GM12892 (cell line): ENCODE data around the gene TNNT2.

Experiments used
- POLR2A ChIP-seq: IDR thresholded peaks from 2 replicates; pipeline ENCODE4 v1.6.1; 2011; ENCODE audit warnings: low read depth, low read length, control low read depth
- POLR2AphosphoS5 ChIP-seq: IDR thresholded peaks from 2 replicates; pipeline ENCODE4 v1.6.1; 2011; ENCODE audit warnings: low read depth, low read length, control low read depth
- TAF1 ChIP-seq: IDR thresholded peaks from 2 replicates; pipeline ENCODE4 v1.6.1; 2011; ENCODE audit warnings: low read depth, mild to moderate bottlenecking, control low read depth, low read length, borderline replicate concordance

DNA sequence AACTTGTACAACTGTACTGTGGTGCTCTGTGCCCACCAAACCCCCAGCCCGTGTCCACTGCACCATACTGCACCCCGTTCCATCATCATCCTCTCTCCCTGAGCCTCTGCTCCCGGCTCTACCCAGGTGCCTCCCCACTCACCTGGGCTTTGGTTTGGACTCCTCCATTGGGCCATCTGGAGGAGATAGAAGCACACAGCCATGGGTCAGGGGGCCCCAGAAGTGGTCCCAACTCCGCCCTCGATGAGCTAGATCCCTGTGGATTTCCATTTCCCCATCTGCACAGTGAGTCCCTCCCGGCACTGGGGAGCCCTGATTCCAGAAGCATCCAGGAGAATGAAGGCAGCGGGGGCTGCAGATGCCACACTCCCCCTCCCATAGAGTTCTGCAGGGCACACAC, 10.8 kb downstream of the TNNT2 start:
- no peak for TF ChIP-seq POLR2A
- TF ChIP-seq POLR2AphosphoS5, result no peak
- TF ChIP-seq TAF1, result no peak
